ENCODE results near the gene FRMD4B. TPM values are rescaled to one million over a fixed set of nuclear protein-coding genes. Genes with fewer than 3 reads are reported as not detected.

Gene FRMD4B
- polyA plus RNA-seq, 3 donors = 13.2 to 21.0 (median 19.6) TPM

DNA sequence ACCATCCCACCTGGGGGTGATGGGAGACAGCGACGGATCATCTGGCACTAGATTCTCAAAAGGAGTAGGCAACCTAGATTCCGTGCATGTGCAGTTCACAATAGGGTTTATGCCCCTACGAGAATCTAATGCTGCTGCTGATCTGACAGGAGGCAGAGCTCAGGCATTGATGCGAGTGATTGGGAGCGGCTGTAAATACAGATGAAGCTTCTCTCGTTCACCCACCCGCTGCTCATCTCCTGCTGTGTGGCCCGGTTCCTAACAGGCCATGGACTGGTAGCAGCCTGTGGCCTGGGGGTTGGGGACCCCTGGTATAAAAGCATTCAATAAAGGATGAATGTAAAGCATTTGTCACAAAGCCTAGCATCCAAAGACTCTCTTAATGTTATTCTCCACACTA is 126.8 kb downstream of the FRMD4B start:
- H3K4me2 ChIP-seq (replicated peaks; ENCODE audit: extremely low read depth, low read length, poor library complexity, severe bottlenecking) = no peak overlapping the region
- H3K4me1 ChIP-seq (ENCODE audit: control insufficient read depth in 1 of 2, insufficient read depth in 2 of 2, low read length in 2 of 2) = no peaks in the 10 kb centered on the region
- DNase-seq = no peak
- Mint-ChIP-seq H3K4me3 (no peak overlapping the region), H3K27me3 (ENCODE audit: low read depth in 3 of 3) (no peaks in the 10 kb centered on the region), H3K27ac (no peak overlapping the region), H3K4me1 (peaks cover 1% of the 10 kb centered on the region), H3K9me3 (peaks cover 0 to 12% (median 8%) of the 10 kb centered on the region in 7 donors), H3K36me3 (peaks cover 4 to 12% of the 10 kb centered on the region in 2 donors)
- no peak overlapping the region for H2AFZ ChIP-seq (ENCODE audit: insufficient read depth, low read depth, low read length, poor library complexity, severe bottlenecking)
- H3K9ac ChIP-seq (ENCODE audit: insufficient read depth, low read length, poor library complexity, severe bottlenecking) = no peak overlapping the region
- peaks cover 0 to 11% of the 10 kb centered on the region in 2 donors for H3K9me3 ChIP-seq (replicated peaks in 1 of 2; ENCODE audit: control insufficient read depth in 1 of 2, insufficient read depth in 1 of 2, low read length in 2 of 2)
- H3K4me3 ChIP-seq (replicated peaks in 1 of 3; ENCODE audit: low read depth in 2 of 3, low read length in 3 of 3) = no peak overlapping the region
- TF ChIP-seq, protein P1, sequence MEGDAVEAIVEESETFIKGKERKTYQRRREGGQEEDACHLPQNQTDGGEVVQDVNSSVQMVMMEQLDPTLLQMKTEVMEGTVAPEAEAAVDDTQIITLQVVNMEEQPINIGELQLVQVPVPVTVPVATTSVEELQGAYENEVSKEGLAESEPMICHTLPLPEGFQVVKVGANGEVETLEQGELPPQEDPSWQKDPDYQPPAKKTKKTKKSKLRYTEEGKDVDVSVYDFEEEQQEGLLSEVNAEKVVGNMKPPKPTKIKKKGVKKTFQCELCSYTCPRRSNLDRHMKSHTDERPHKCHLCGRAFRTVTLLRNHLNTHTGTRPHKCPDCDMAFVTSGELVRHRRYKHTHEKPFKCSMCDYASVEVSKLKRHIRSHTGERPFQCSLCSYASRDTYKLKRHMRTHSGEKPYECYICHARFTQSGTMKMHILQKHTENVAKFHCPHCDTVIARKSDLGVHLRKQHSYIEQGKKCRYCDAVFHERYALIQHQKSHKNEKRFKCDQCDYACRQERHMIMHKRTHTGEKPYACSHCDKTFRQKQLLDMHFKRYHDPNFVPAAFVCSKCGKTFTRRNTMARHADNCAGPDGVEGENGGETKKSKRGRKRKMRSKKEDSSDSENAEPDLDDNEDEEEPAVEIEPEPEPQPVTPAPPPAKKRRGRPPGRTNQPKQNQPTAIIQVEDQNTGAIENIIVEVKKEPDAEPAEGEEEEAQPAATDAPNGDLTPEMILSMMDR (IDR thresholded peaks at IDR 0.05) = no peak
- H3K79me2 ChIP-seq (ENCODE audit: insufficient read depth, low read length) = no peaks in the 10 kb centered on the region
- no peaks in the 10 kb centered on the region for H3K27me3 ChIP-seq (ENCODE audit: control insufficient read depth in 2 of 2, insufficient read depth in 2 of 2, low read length in 2 of 2)
- WGBS (ENCODE audit: insufficient coverage) = 96% methylated on average over 8 of the region's 9 CpGs
- no peak overlapping the region for H3K27ac ChIP-seq (ENCODE audit: low read depth in 1 of 2, low read length in 2 of 2)
- H4K20me1 ChIP-seq (ENCODE audit: insufficient read depth, low read length) = no peaks in the 10 kb centered on the region
- intact Hi-C loops (cut with micrococcal nuclease) = no loop called here
- H3K36me3 ChIP-seq (replicated peaks in 1 of 2; ENCODE audit: control insufficient read depth in 1 of 2, insufficient read depth in 2 of 2, low read length in 2 of 2) = no peaks in the 10 kb centered on the region

DNA sequence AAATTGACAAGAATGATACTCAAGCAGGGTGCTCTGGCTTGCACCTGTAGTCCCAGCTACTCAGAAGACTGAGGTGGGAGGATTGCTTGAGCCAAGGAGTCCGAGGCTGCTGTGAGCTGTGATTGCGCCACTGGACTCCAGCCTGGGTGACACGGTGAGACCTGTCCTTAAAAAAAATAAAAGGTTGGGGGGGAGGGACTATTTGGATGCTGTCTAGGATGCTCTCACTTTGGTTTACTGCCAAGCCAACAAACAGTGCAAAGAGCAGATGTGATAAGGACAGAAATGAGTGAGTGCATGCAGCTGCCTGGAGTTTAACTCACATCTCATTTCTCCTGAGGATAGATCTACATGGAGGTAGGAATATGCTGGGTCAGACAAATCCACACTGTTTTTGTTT is 130.0 kb downstream of the FRMD4B start:
- no peaks in the 10 kb centered on the region for H3K27me3 ChIP-seq (ENCODE audit: control insufficient read depth in 2 of 2, insufficient read depth in 2 of 2, low read length in 2 of 2)
- TF ChIP-seq, protein P1 (IDR thresholded peaks at IDR 0.05) = no peak
- intact Hi-C loops (cut with micrococcal nuclease) = no loop called here
- 73% methylated on average over 3 of the region's 3 CpGs for WGBS (ENCODE audit: insufficient coverage)
- H4K20me1 ChIP-seq (ENCODE audit: insufficient read depth, low read length) = no peaks in the 10 kb centered on the region
- no peak overlapping the region for H3K27ac Mint-ChIP-seq
- no peaks in the 10 kb centered on the region for H3K4me1 ChIP-seq (ENCODE audit: control insufficient read depth in 1 of 2, insufficient read depth in 2 of 2, low read length in 2 of 2)
- no peak overlapping the region for H3K4me3 Mint-ChIP-seq
- H3K36me3 ChIP-seq (replicated peaks in 1 of 2; ENCODE audit: control insufficient read depth in 1 of 2, insufficient read depth in 2 of 2, low read length in 2 of 2) = no peaks in the 10 kb centered on the region
- H3K4me1 Mint-ChIP-seq = no peaks in the 10 kb centered on the region
- peaks cover 0 to 8% (median 5%) of the 10 kb centered on the region in 7 donors for H3K9me3 Mint-ChIP-seq
- H3K79me2 ChIP-seq (ENCODE audit: insufficient read depth, low read length) = no peaks in the 10 kb centered on the region
- H3K27ac ChIP-seq (ENCODE audit: low read depth in 1 of 2, low read length in 2 of 2) = no peak overlapping the region
- H2AFZ ChIP-seq (ENCODE audit: insufficient read depth, low read depth, low read length, poor library complexity, severe bottlenecking) = no peak overlapping the region
- H3K36me3 Mint-ChIP-seq = peaks cover 7 to 10% of the 10 kb centered on the region in 2 donors
- no peak overlapping the region for H3K9ac ChIP-seq (ENCODE audit: insufficient read depth, low read length, poor library complexity, severe bottlenecking)
- no peak overlapping the region for H3K4me3 ChIP-seq (replicated peaks in 1 of 3; ENCODE audit: low read depth in 2 of 3, low read length in 3 of 3)
- peaks cover 0 to 10% of the 10 kb centered on the region in 2 donors for H3K9me3 ChIP-seq (replicated peaks in 1 of 2; ENCODE audit: control insufficient read depth in 1 of 2, insufficient read depth in 1 of 2, low read length in 2 of 2)
- no peak overlapping the region for H3K4me2 ChIP-seq (replicated peaks; ENCODE audit: extremely low read depth, low read length, poor library complexity, severe bottlenecking)
- no peaks in the 10 kb centered on the region for H3K27me3 Mint-ChIP-seq (ENCODE audit: low read depth in 3 of 3)
- DNase-seq = no peak
